ENCODE data around the gene A1CF.
"Not testable (repeated sequence)": the region's sequence is repeated elsewhere in the genome, so short reads cannot be mapped to it uniquely, and the experiment has no call there.

The A1CF gene

DNA sequence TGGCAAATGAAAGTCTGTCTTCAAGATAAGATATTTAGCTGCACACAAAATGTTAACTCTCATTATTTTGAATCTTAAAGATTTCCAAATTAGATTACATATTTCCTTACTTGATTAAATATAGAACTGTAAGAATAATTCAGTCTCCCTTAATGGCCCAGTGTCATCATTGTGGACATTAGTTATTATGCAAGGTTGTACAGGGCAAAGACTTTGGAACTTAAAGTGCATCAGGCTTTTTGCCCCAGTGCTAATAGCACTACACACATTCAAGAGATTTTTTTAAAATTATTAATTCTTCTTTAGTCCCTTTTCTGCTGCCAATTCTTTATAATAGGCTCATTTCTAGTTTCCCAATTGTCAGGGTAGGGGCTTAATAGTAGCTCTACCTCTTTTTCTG is 103.4 kb downstream of the A1CF start:
- DNase-seq: not testable (repeated sequence)

GRCh38 chr10:50780036-50780435 is 105.4 kb downstream of the A1CF start:
- not testable (repeated sequence) for DNase-seq

GRCh38 chr10:50774868-50775267 is 110.6 kb downstream of the A1CF start:
- not testable (repeated sequence) for DNase-seq

DNA sequence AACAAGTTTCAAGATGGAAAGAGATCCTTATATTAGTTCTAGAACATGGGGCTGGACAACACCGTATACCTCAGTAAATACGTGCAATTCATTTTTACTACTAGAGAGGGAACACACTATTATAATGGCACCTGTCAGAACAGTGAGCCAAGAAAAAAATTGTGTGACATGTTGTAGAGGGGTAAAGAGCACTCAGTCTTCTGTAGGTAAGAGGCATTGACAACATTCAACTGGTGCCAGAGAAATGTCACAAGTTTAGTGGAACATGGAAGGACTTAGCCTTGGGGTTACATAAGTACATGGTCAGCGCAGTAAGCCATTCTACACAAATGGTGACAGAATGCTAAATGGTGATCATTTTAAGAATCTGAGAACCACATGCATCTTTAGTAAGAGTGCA is 113.4 kb downstream of the A1CF start:
- not testable (repeated sequence) for DNase-seq

DNA sequence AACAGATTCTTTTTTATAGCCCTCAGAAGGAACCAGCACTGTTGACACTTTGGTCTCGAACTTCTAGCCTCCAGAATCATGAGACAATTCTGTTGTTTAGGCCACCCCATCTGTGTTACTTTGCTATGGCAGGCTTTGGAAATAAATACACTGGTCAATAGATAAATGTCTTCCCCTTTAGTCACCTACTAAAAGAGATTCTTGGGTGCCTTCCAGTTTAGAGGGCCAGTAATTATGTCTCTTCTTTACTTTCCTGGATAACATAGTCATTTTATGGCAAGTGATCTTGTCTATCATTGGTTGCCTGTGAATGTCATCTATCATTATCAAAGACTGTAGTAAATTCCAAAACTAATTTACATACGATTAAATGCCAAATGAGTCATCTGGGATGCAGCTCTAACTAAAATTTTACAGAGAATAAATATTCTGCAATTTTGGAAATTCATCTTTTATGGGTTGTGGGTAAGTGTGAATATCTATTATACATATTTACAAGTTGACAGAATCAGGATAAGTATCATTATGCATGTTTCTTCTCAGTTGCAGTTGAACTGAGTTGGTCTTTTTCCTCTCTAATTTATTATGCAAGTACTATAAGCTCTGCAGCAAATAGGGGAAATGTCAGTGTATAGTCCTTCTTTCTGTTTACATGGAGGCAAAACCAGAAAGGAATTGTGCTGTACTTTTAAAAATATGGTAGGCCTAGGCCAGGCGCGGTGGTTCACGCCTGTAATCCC is 118.5 kb downstream of the A1CF start:
- not testable (repeated sequence) for DNase-seq

Measured in NCI-H2029 (cell line).